H1 (cell line): ENCODE data around the gene MLEC. TPM values are rescaled to one million over a fixed set of nuclear protein-coding genes. Genes with fewer than 3 reads are reported as not detected.

Experiments
- CTCF ChIA-PET: fragments of 300-600 bp; sonication (Branson Sonifier 250); formaldehyde crosslinking; loops from one replicate; lab custom pipeline; 2021; ENCODE audit not compliant: partially characterized antibody; lab: Charles Lee
- POLR2A ChIA-PET: fragments of 300-600 bp; sonication (Branson Sonifier 250); formaldehyde crosslinking; loops from one replicate; lab custom pipeline; 2021; ENCODE audit warnings: inconsistent platforms; ENCODE audit not compliant: partially characterized antibody; lab: Charles Lee
- DNase-seq, 2 experiments: peaks; one replicate each; pipeline versions ENCODE4 v3.0.0 to v3.0.0-alpha.2; 2010 to 2022; ENCODE audit warnings: low spot score in 2 of 2, low read depth in 1 of 2, mixed read lengths in 1 of 2
- FAIRE-seq: peaks from 2 replicates; lab custom pipeline; 2011; peaks lifted over from hg19 to GRCh38; lab: Jason Lieb, UNC
- H2AFZ ChIP-seq: 2 replicates; pipeline ENCODE4 v1.8.1; 2012; ENCODE audit warnings: low read length, inconsistent platforms
- H2AK5ac ChIP-seq: 2 replicates; pipeline ENCODE4 v1.6.1; 2013; ENCODE audit warnings: low read depth, low read length
- H2BK120ac ChIP-seq: replicated peaks from 2 replicates; pipeline ENCODE3; 2013; ENCODE audit warnings: low read depth, low read length, inconsistent platforms
- H2BK12ac ChIP-seq: 2 replicates; pipeline ENCODE4 v1.6.1; 2013; ENCODE audit warnings: low read depth, low read length
- H2BK15ac ChIP-seq: 2 replicates; pipeline ENCODE4 v1.6.1; 2013; ENCODE audit warnings: low read length
- H2BK20ac ChIP-seq: 2 replicates; pipeline ENCODE4 v1.6.1; 2013; ENCODE audit warnings: low read length
- H2BK5ac ChIP-seq: 2 replicates; pipeline ENCODE4 v1.6.1; 2013; ENCODE audit warnings: low read depth, low read length
- H3K14ac ChIP-seq: 2 replicates; pipeline ENCODE4 v1.6.1; 2013; ENCODE audit warnings: inconsistent platforms; ENCODE audit not compliant: insufficient read length
- H3K18ac ChIP-seq: 2 replicates; pipeline ENCODE4 v1.6.1; 2013; ENCODE audit warnings: low read length; ENCODE audit errors: extremely low read depth
- H3K23ac ChIP-seq: 2 replicates; pipeline ENCODE4 v1.6.1; 2013; ENCODE audit warnings: inconsistent platforms; ENCODE audit not compliant: insufficient read length
- H3K23me2 ChIP-seq: 2 replicates; pipeline ENCODE4 v1.6.1; 2013; ENCODE audit warnings: low read depth, low read length
- H3K27ac ChIP-seq: 2 replicates; pipeline ENCODE4 v1.6.1; 2011; ENCODE audit warnings: low read depth, low read length, inconsistent platforms
- H3K27me3 ChIP-seq, 4 experiments: replicated peaks in 1 of 4; 1 replicate in 1 of 4; 2 replicates in 3 of 4; pipeline versions ENCODE4 v1.6.1 to v1.8.1; 2011 to 2013; ENCODE audit warnings: low read length in 3 of 4, mild to moderate bottlenecking in 3 of 4, inconsistent platforms in 2 of 4, mixed read lengths in 2 of 4, moderate library complexity in 1 of 4; ENCODE audit not compliant: control insufficient read depth in 3 of 4, insufficient read depth in 3 of 4; ENCODE audit errors: extremely low read depth in 1 of 4
- H3K36me3 ChIP-seq, 4 experiments: 2 replicates each; pipeline versions ENCODE4 v1.6.1 to v1.8.1; 2011 to 2013; ENCODE audit warnings: mild to moderate bottlenecking in 4 of 4, low read length in 3 of 4, moderate library complexity in 2 of 4, control low read depth in 1 of 4, inconsistent platforms in 1 of 4; ENCODE audit not compliant: insufficient read depth in 4 of 4, control insufficient read depth in 2 of 4
- H3K4ac ChIP-seq: replicated peaks from 2 replicates; pipeline ENCODE3; 2013; ENCODE audit warnings: low read length, low read depth, mixed read lengths, inconsistent platforms; ENCODE audit not compliant: insufficient read length
- H3K4me1 ChIP-seq, 4 experiments: replicated peaks in 1 of 4; 1 replicate in 1 of 4; 2 replicates in 3 of 4; pipeline versions ENCODE4 v1.6.1 to v1.8.1; 2011 to 2013; ENCODE audit warnings: low read length in 3 of 4, inconsistent platforms in 2 of 4, mixed read lengths in 1 of 4; ENCODE audit not compliant: insufficient read depth in 4 of 4, control insufficient read depth in 3 of 4
- H3K4me2 ChIP-seq, 2 experiments: 2 replicates each; pipeline versions ENCODE4 v1.6.1 to v1.8.1; 2011 to 2013; ENCODE audit warnings: low read depth in 2 of 2, low read length in 2 of 2, control low read depth in 1 of 2, inconsistent platforms in 1 of 2, mild to moderate bottlenecking in 1 of 2; ENCODE audit not compliant: insufficient read depth in 1 of 2
- H3K4me3 ChIP-seq, 4 experiments: fragments of 200-600, 300-600 bp in 1 of 4; sonication (generic), shearing (Covaris generic), sonication (Bioruptor Twin) in 1 of 4; 2 replicates each; pipeline versions ENCODE4 v1.5.1 to v1.8.1; 2011 to 2016; ENCODE audit warnings: low read length in 4 of 4, low read depth in 3 of 4, control low read depth in 2 of 4, inconsistent platforms in 2 of 4, mild to moderate bottlenecking in 2 of 4, mixed read lengths in 1 of 4, moderate library complexity in 1 of 4; ENCODE audit not compliant: insufficient read depth in 2 of 4; ENCODE audit errors: extremely low read depth in 1 of 4
- H3K56ac ChIP-seq: replicated peaks from 2 replicates; pipeline ENCODE3; 2013; ENCODE audit warnings: low read depth, mild to moderate bottlenecking, mixed read lengths, low read length, inconsistent platforms; ENCODE audit not compliant: insufficient read length
- H3K79me1 ChIP-seq: 2 replicates; pipeline ENCODE4 v1.6.1; 2013; ENCODE audit warnings: low read depth, low read length, control low read depth
- H3K79me2 ChIP-seq, 2 experiments: 2 replicates each; pipeline versions ENCODE4 v1.6.1 to v1.8.1; 2012 to 2013; ENCODE audit warnings: low read length in 2 of 2, mild to moderate bottlenecking in 2 of 2, inconsistent platforms in 1 of 2; ENCODE audit not compliant: insufficient read depth in 2 of 2, control insufficient read depth in 1 of 2
- H3K9ac ChIP-seq, 4 experiments: replicated peaks in 1 of 4; 1 replicate in 1 of 4; 2 replicates in 3 of 4; pipeline versions ENCODE4 v1.6.1 to v1.8.1; 2011 to 2013; ENCODE audit warnings: low read depth in 3 of 4, low read length in 3 of 4, control low read depth in 2 of 4, mild to moderate bottlenecking in 2 of 4, moderate library complexity in 2 of 4, inconsistent platforms in 1 of 4; ENCODE audit errors: extremely low read depth in 1 of 4
- H3K9me3 ChIP-seq, 2 experiments: 2 replicates each; pipeline versions ENCODE4 v1.6.1 to v1.8.1; 2012 to 2013; ENCODE audit warnings: mild to moderate bottlenecking in 2 of 2, moderate library complexity in 2 of 2, control low read depth in 1 of 2, inconsistent platforms in 1 of 2, low read depth in 1 of 2, low read length in 1 of 2, mixed read lengths in 1 of 2; ENCODE audit not compliant: insufficient read depth in 2 of 2
- H4K20me1 ChIP-seq, 2 experiments: replicated peaks in 1 of 2; 2 replicates each; pipeline versions ENCODE3 to v1.8.1; 2011 to 2013; ENCODE audit warnings: inconsistent platforms in 2 of 2, low read length in 2 of 2, mild to moderate bottlenecking in 1 of 2; ENCODE audit not compliant: insufficient read depth in 2 of 2, control insufficient read depth in 1 of 2
- H4K5ac ChIP-seq: 2 replicates; pipeline ENCODE4 v1.6.1; 2013; ENCODE audit warnings: low read length, low read depth, mixed read lengths, inconsistent platforms; ENCODE audit not compliant: insufficient read length
- H4K8ac ChIP-seq: 2 replicates; pipeline ENCODE4 v1.8.0; 2013; ENCODE audit warnings: mild to moderate bottlenecking, moderate library complexity, low read length, inconsistent platforms; ENCODE audit not compliant: insufficient read depth; ENCODE audit errors: extremely low read depth
- H4K91ac ChIP-seq: replicated peaks from 2 replicates; pipeline ENCODE3; 2013; ENCODE audit warnings: low read length, mixed read lengths, inconsistent platforms; ENCODE audit not compliant: insufficient read length
- CBX5 ChIP-seq: fragments of 300-800, 300-1000 bp; sonication (generic); IDR thresholded peaks from 2 replicates; pipeline ENCODE4 v1.7.1; 2016; ENCODE audit warnings: antibody characterized with exemption, low read length, low read depth
- CTCF ChIP-seq, 3 experiments: IDR thresholded peaks; 1 replicate in 2 of 3; 2 replicates in 1 of 3; pipeline versions ENCODE4 v1.5.1 to v1.6.1; 2011; ENCODE audit warnings: low read length in 3 of 3, mild to moderate bottlenecking in 3 of 3, inconsistent platforms in 2 of 3, low read depth in 1 of 3, moderate library complexity in 1 of 3; ENCODE audit not compliant: insufficient read depth in 1 of 3; ENCODE audit errors: control extremely low read depth in 1 of 3
- EGR1 ChIP-seq: IDR thresholded peaks from 2 replicates; pipeline ENCODE4 v1.6.1; 2011; ENCODE audit warnings: low read depth, low read length, borderline replicate concordance
- EZH2 ChIP-seq: fragments of 200-600 bp; sonication (generic); IDR thresholded peaks from 2 replicates; pipeline ENCODE4 v1.7.1; 2012; ENCODE audit warnings: low read depth, mild to moderate bottlenecking, moderate library complexity, low read length, inconsistent platforms; ENCODE audit not compliant: severe bottlenecking
- MAFK ChIP-seq: IDR thresholded peaks from 2 replicates; pipeline ENCODE4 v1.6.1; 2012; ENCODE audit warnings: low read depth, mild to moderate bottlenecking, improper control_type of control experiment, low read length
- NANOG ChIP-seq: IDR thresholded peaks from 2 replicates; pipeline ENCODE4 v1.6.1; 2011; ENCODE audit warnings: low read length, low read depth, mild to moderate bottlenecking, inconsistent platforms; ENCODE audit not compliant: insufficient read depth, poor library complexity, severe bottlenecking
- POLR2A ChIP-seq, 2 experiments: IDR thresholded peaks; 1 replicate in 1 of 2; 2 replicates in 1 of 2; pipeline ENCODE4 v1.6.1; 2011; ENCODE audit warnings: low read depth in 2 of 2, low read length in 2 of 2, mild to moderate bottlenecking in 2 of 2; ENCODE audit errors: control extremely low read depth in 1 of 2
- POLR2AphosphoS5 ChIP-seq: IDR thresholded peaks from 2 replicates; pipeline ENCODE4 v1.6.1; 2011; ENCODE audit warnings: low read depth, low read length
- RAD21 ChIP-seq, 2 experiments: IDR thresholded peaks in 1 of 2; conservative IDR thresholded peaks in 1 of 2; 2 replicates each; pipeline ENCODE4 v1.6.1; 2011; ENCODE audit warnings: low read depth in 2 of 2, low read length in 2 of 2, improper control_type of control experiment in 1 of 2, inconsistent platforms in 1 of 2, mild to moderate bottlenecking in 1 of 2, moderate library complexity in 1 of 2
- SIRT6 ChIP-seq: IDR thresholded peaks from one replicate; pipeline ENCODE4 v1.7.1; 2012; ENCODE audit warnings: low read length, inconsistent platforms
- TAF7 ChIP-seq: optimal IDR thresholded peaks from 2 replicates; pipeline ENCODE3; 2011; ENCODE audit warnings: low read depth, mild to moderate bottlenecking, inconsistent platforms, low read length, moderate library complexity, borderline replicate concordance
- TBP ChIP-seq: IDR thresholded peaks from 2 replicates; pipeline ENCODE4 v1.6.1; 2011; ENCODE audit warnings: low read depth, low read length, improper control_type of control experiment
- WGBS, 2 experiments: shearing (Covaris generic) in 1 of 2; methylation state at CpG; one replicate each; pipeline versions ENCODE4 v1.1.6 to v1.1.7; 2013 to 2015; ENCODE audit warnings: low lambda C conversion rate in 2 of 2, mixed read lengths in 2 of 2, inconsistent platforms in 1 of 2, low coverage in 1 of 2, missing lambda C conversion rate in 1 of 2; ENCODE audit not compliant: insufficient replicate concordance in 2 of 2, insufficient coverage in 1 of 2, insufficient read length in 1 of 2; ENCODE audit errors: extremely low coverage in 1 of 2, missing lambda C conversion rate in 1 of 2; 5-methylcytosine and 5-hydroxymethylcytosine counted together
- polyA plus RNA-seq, 7 experiments: library from polyadenylated mRNA; depleted of rRNA in 3 of 7; stranded (reverse) in 5 of 7; unstranded in 2 of 7; fragments of >200 nt in 5 of 7; fragments of 200-250 nt in 2 of 7; gene quantifications; 1 replicate in 5 of 7; 2 replicates in 1 of 7; 4 replicates in 1 of 7; pipeline versions ENCODE4 v1.2.1 to v1.2.3, GENCODE V29; 2011 to 2013; ENCODE audit warnings: missing spikeins in 2 of 7, mixed read lengths in 2 of 7
- total RNA-seq: library from RNA; stranded (reverse); fragmentation: NEBNext Ultra II Directional; extraction: Animal tissue kit (Norgen Biotek cat#: 25700); gene quantifications from 2 replicates; pipeline ENCODE4 v1.2.1, GENCODE V29; 2021

Gene MLEC
- total and polyA plus RNA-seq, 2 of the 8 experiments (the other 6 are each of a cell fraction or from before 2014, with no cell fraction given): 37.1 to 260 TPM

GRCh38 chr12:120696626-120697025 is 9.7 kb downstream of the MLEC start:
- Histone ChIP-seq H3K18ac (no peak overlapping the region), H2BK20ac (no peak overlapping the region), H2AFZ (no peak overlapping the region), H3K79me2 (peaks cover 3 to 40% of the 10 kb centered on the region in 2 experiments), H3K23me2 (no peaks in the 10 kb centered on the region), H3K27me3 (no peaks in the 10 kb centered on the region), H3K14ac (no peak overlapping the region), H4K91ac (no peak overlapping the region), H2BK120ac (no peak overlapping the region), H2BK15ac (no peak overlapping the region), H4K20me1 (peaks cover 3 to 5% of the 10 kb centered on the region in 2 experiments), H3K36me3 (peaks cover 26 to 75% (median 62%) of the 10 kb centered on the region in 4 experiments), H3K9ac (no peak overlapping the region), H4K5ac (no peak overlapping the region), H3K27ac (no peak overlapping the region), H3K4ac (no peak overlapping the region), H3K4me1 (peaks cover 3 to 20% (median 5%) of the 10 kb centered on the region in 4 experiments; a peak in 5 of 7 replicates), H3K9me3 (no peaks in the 10 kb centered on the region), H2BK5ac (no peak overlapping the region), H3K4me3 (no peak overlapping the region), H2AK5ac (no peak overlapping the region), H3K4me2 (no peak overlapping the region), H3K79me1 (peaks cover 11% of the 10 kb centered on the region; the same call in 1 of the 2 replicates), H3K23ac (no peak overlapping the region), H3K56ac (no peak overlapping the region), H4K8ac (no peak overlapping the region), H2BK12ac (no peak overlapping the region)
- DNase-seq (no peak), FAIRE-seq (no peak)
- ChIA-PET CTCF (no interaction called here), POLR2A (interaction anchor here (1.0 to 6.6 kb wide), 3 partner anchors 13 to 55 kb away, joined by 3 to 42 read pairs (median 3); partner anchors contain the start of gene UNC119B)
- 87 to 100% methylated on average over 1 to 6 of the region's 6 CpGs for WGBS, 2 experiments
- no peak for TF ChIP-seq EGR1
- TF ChIP-seq NANOG: no peak
- TF ChIP-seq TAF7: no peak
- no peak for TF ChIP-seq CTCF (IDR thresholded peaks at IDR 0.05; ENCODE audit: control extremely low read depth in 1 of 3, insufficient read depth in 1 of 3, low read depth in 1 of 3, low read length in 3 of 3)
- TF ChIP-seq MAFK: no peak
- no peak for TF ChIP-seq CBX5
- TF ChIP-seq RAD21 (IDR thresholded peaks at IDR 0.05 in 1 of 2, conservative IDR thresholded peaks at IDR 0.05 in 1 of 2; ENCODE audit: low read depth in 2 of 2, low read length in 2 of 2): no peak
- no peak for TF ChIP-seq POLR2AphosphoS5
- no peak for TF ChIP-seq EZH2
- no peak for TF ChIP-seq SIRT6
- no peak for TF ChIP-seq TBP
- TF ChIP-seq POLR2A (IDR thresholded peaks at IDR 0.05; ENCODE audit: control extremely low read depth in 1 of 2, low read depth in 2 of 2, low read length in 2 of 2): no peak
